Natural killer cell treated with Interleukin-12 subunit alpha and Interleukin-12 subunit beta and Interleukin-15 and Interleukin-18, amount 100 ng/mL, for 72 hours (primary cell): ENCODE results near the gene GGT1. TPM values are rescaled to one million over a fixed set of nuclear protein-coding genes. Genes with fewer than 3 reads are reported as not detected.
"Not testable (repeated sequence)": the region's sequence is repeated elsewhere in the genome, so short reads cannot be mapped to it uniquely, and the experiment has no call there.

Experiments
- ATAC-seq, 2 donors: fragments of 150-1000 bp; cut with Tn5 transposase in 1 of 2; sonication (Bioruptor Pico), chemical (Tn5 transposase) in 1 of 2; 2 replicates each; pipeline ENCODE4 v1.10.0; 2021
- DNase-seq: peaks from one replicate; pipeline ENCODE4 v3.0.0; 2022; ENCODE audit warnings: low spot score
- H3K27ac Mint-ChIP-seq, 2 donors: 1 replicate in 1 of 2; 2 replicates in 1 of 2; pipeline ENCODE4 v1.8.0; 2022; ENCODE audit warnings: mixed read lengths in 2 of 2, mild to moderate bottlenecking in 1 of 2, moderate library complexity in 1 of 2
- H3K27me3 Mint-ChIP-seq, 2 donors: 1 replicate in 1 of 2; 2 replicates in 1 of 2; pipeline ENCODE4 v1.8.0; 2022; ENCODE audit warnings: mixed read lengths in 2 of 2
- H3K36me3 Mint-ChIP-seq: one replicate; pipeline ENCODE4 v1.8.0; 2022; ENCODE audit warnings: mixed read lengths
- H3K4me1 Mint-ChIP-seq, 2 donors: 1 replicate in 1 of 2; 2 replicates in 1 of 2; pipeline ENCODE4 v1.8.0; 2022; ENCODE audit warnings: low read depth in 2 of 2, mixed read lengths in 2 of 2, mild to moderate bottlenecking in 1 of 2
- H3K4me3 Mint-ChIP-seq: one replicate; pipeline ENCODE4 v1.8.0; 2022; ENCODE audit warnings: mixed read lengths
- H3K9me3 Mint-ChIP-seq: 2 replicates; pipeline ENCODE4 v1.8.0; 2022; ENCODE audit warnings: mixed read lengths
- total RNA-seq, 2 donors: library from RNA; stranded (reverse); gene quantifications; one replicate each; pipeline ENCODE4 v1.2.3, GENCODE V29; 2022

The GGT1 gene
- total RNA-seq, 2 donors from 2014 or later, result 13.7 to 59.5 TPM

DNA sequence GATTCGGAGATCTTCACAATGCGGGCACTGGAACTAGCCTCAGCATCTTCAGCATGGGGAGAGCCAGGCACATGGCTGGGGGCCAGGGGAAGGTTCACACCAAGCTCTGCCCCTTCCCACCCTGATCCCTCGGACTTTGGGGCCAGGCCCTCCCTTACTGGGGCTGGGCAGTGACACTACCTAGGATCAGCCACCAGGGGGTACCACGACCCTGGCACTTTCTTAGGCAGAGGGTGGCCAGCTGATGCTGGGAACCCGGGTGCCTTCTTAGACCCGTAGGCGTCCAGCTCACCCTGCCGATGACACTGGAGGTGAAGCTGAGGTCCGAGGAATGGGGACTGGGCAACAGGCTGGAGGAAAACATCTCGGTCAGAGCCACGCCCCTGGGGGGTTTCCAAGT is 26.1 kb downstream of the GGT1 start:
- ATAC-seq, H3K4me1 Mint-ChIP-seq, H3K4me3 Mint-ChIP-seq, DNase-seq, H3K27ac Mint-ChIP-seq, H3K9me3 Mint-ChIP-seq, H3K27me3 Mint-ChIP-seq, H3K36me3 Mint-ChIP-seq: not testable (repeated sequence)

DNA sequence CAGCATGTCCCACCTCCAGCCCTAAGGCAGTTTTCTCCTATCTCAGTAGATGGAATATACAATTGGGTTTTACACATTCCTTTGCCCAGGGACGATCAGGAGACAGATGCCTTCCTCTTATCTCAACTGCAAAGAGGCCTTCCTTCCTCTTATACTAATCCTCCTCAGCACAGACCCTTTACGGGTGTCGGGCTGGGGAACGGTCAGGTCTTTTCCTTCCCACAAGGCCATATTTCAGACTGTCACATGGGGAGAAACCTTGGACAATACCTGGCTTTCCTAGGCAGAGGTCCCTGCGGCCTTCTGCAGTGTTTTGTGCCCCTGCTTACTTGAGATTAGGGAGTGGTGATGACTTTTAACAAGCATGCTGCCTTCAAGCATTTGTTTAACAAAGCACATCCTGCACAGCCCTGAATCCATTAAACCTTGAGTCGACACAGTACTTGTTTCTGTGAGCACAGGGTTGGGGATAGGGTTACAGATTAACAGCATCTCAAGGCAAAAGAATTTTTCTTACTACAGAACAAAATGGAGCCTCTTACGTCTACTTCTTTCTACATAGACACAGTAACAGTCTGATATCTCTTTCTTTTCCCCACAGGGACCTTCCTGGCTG is 27.9 kb downstream of the GGT1 start:
- H3K36me3 Mint-ChIP-seq, H3K4me1 Mint-ChIP-seq, H3K27me3 Mint-ChIP-seq, H3K4me3 Mint-ChIP-seq, DNase-seq, H3K9me3 Mint-ChIP-seq, ATAC-seq, H3K27ac Mint-ChIP-seq: not testable (repeated sequence)

DNA sequence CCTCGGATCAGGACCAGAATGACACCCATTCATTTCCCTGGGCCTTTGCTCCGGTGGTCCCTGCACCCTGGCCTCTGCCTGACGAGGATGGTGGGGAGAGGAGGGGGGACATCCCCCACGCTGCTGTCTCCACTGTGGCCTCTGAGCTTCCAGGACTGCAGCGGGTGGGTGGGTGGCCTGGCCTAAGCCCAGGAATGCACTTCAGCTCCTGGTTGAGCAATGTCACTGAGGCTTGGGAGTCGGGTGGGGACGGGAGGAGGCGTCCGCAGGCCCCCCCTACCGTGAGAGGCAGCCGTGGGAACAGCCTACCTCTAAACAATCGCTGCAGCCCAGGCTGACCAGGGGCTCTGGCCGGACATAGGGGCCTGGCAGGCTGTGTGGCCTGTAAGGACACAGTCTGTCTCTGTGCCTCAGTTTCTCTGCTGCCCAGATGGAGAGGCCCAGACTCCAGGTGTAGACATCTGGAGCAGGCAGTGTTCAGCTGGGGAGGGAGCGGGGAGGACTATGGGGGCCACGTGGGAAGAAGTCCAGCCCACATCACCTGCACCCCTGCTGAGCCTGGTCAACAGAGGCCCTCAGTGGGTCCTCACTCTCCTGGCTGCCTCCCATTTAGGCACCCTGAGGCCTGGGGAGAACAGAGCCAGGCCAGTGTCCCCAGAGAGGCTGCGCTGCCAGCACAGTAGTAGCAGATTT is 28.6 kb downstream of the GGT1 start:
- not testable (repeated sequence) for H3K27ac Mint-ChIP-seq

DNA sequence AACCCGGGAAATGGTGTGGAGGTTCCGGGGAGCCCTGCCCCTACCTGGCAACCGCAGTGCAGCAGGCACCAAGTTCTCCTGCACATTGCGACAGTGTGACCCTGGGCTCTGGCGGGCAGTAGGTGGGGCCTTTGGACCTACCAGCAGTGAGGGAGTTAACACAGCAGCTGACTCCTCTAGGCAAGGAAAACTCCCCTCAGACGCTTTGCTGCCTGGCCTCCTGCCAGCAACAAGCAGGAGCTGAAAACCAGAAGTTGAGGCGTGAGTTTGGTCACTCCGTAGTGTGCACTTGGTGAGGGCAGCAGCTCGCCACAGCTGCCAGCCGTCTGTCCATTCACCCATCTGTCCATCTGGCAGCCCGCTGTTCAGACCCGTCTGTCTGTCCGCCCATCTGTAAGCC is 29.6 kb downstream of the GGT1 start:
- H3K27ac Mint-ChIP-seq, DNase-seq, H3K27me3 Mint-ChIP-seq, H3K36me3 Mint-ChIP-seq, ATAC-seq, H3K9me3 Mint-ChIP-seq, H3K4me1 Mint-ChIP-seq, H3K4me3 Mint-ChIP-seq: not testable (repeated sequence)

More for the DNA sequence above, 28.6 kb downstream of the GGT1 start:
- not testable (repeated sequence) for H3K4me1 Mint-ChIP-seq, H3K4me3 Mint-ChIP-seq, H3K27me3 Mint-ChIP-seq, H3K9me3 Mint-ChIP-seq, DNase-seq, H3K36me3 Mint-ChIP-seq, ATAC-seq

DNA sequence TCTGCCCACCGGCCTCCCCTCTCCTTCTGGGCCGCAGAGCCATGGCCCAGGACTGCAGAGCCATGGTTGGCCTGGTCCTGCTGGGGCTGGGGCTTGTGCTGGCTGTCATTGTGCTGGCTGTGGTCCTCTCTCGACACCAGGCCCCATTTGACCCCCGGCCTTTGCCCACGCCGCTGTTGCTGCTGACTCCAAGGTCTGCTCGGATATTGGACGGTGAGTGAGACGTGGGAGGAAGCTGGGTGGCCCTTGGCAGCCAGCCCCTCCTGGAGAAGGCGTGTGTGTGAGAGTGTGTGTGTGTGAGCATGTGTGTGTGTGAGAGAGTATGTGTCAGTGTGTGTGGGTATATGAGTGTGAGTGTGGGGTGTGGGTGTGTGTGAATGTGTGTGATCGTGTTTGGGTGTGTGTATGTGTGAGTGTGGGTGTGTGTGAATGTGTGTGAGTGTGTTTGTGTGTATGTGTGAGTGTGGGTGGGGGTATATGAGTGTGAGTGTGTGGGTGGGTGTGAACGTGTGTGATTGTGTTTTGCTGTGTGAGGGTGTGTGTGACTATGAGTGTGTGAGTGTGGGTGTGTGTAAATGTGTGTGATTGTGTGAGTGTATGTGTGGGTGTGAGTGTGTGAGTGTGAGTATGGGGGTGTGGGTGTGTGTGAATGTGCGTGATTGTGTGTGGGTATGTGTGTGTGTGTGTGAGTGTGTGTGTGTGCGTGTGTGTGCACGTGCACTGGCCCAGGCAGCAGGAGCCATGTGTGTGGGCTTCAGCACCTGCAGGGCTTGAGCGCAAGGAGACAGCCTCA is 30.4 kb downstream of the GGT1 start:
- not testable (repeated sequence) for ATAC-seq, H3K4me1 Mint-ChIP-seq, H3K27ac Mint-ChIP-seq, H3K36me3 Mint-ChIP-seq, DNase-seq, H3K9me3 Mint-ChIP-seq, H3K27me3 Mint-ChIP-seq
- H3K4me3 Mint-ChIP-seq, result peak overlapping the region; percentile 6

DNA sequence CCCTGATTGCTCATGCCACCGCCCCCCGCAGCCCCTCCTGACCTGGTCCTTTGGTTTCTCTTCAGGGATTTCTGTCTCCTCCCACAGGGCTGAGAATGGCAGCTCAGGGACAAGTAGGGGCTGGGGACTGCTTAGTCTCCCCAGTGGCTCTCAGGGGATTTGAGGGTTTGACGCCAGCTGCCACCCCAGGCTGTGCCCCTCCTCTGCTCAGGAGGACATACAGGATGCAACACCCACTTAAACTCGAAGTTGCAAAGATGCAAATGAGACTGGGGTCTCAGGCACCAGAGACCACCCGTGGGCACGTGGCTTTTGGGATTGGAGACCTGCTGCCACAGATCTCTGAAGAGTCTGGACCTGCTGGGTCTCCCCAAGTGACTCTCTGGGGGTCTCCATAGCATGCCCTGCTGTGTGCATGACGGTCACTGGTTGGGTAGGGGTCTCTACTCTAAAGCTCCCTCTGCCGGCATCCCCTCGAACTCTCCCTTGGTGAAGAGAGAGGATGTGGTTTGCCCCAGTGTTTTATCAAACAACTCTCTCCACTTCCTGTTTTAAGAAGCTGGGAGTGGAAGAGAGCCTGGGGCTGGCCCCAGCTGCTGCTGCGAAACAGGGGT is 31.9 kb downstream of the GGT1 start:
- not testable (repeated sequence) for H3K9me3 Mint-ChIP-seq, ATAC-seq, H3K4me1 Mint-ChIP-seq, H3K27me3 Mint-ChIP-seq, H3K36me3 Mint-ChIP-seq, H3K27ac Mint-ChIP-seq, H3K4me3 Mint-ChIP-seq, DNase-seq

DNA sequence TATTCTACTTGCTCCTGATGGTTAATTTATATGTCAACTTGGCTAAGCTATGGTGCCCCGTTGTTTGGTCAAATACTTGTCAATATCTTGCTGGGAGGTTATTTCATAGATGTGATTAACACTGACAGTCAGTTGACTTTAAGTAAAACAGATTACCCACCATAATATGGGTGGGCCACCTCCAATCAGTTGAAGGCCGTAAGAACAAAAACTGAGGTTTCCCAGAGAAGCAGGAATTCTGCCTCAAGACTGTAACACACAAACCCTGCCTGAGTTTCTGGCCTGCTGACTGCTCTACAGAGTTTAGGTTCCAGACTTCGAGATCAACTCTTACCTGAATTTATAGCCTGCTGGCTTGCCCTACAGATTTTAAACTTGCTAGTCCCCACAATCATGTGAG is 33.5 kb downstream of the GGT1 start:
- H3K4me1 Mint-ChIP-seq, result peaks cover 8 to 13% of the 10 kb centered on the region in 2 donors
- H3K4me3 Mint-ChIP-seq, H3K36me3 Mint-ChIP-seq, DNase-seq, H3K27ac Mint-ChIP-seq, H3K9me3 Mint-ChIP-seq, H3K27me3 Mint-ChIP-seq, ATAC-seq: not testable (repeated sequence)

DNA sequence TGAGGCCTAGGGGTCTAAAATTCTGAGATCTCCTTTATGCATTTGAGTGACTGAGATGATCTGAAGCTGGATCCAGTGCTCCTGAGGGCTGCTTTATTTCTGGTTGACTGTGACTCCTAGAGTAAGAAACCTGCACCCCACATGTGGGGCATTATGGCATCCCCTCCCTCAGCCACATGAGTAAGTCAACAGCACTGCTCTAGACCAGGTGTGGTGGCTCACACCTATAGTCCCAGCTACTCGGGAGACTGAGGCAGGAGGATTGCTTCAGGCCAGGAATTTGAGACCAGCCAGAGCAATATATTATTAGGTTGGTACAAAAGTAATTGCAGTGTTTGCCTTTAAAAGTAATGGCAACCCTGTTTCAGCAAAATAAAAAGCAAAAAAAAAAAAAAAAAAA is 39.3 kb downstream of the GGT1 start:
- not testable (repeated sequence) for H3K9me3 Mint-ChIP-seq, H3K36me3 Mint-ChIP-seq, ATAC-seq, H3K4me1 Mint-ChIP-seq, H3K27me3 Mint-ChIP-seq, H3K4me3 Mint-ChIP-seq, DNase-seq, H3K27ac Mint-ChIP-seq

DNA sequence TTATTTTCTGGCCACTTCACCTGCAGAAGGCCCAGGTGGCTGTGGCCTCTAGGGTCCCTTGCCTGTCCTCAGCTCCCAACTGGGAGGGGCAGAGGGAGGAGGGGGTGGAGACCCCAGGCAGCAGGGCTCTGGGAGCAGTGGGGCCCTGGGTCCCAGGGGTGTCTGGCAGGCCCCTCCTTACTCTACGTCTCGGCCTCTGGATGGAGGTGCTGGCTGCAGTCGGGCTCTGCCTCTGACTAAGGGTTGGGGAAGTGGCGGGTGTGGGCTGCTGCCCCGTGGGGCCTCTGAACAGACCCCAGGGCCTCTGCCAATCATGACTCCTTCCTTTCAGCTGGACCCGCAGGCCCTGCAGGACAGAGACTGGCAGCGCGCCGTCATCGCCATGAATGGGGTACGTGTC is 41.4 kb downstream of the GGT1 start:
- ATAC-seq, H3K27me3 Mint-ChIP-seq, H3K27ac Mint-ChIP-seq, DNase-seq, H3K9me3 Mint-ChIP-seq, H3K4me3 Mint-ChIP-seq, H3K4me1 Mint-ChIP-seq, H3K36me3 Mint-ChIP-seq: not testable (repeated sequence)

DNA sequence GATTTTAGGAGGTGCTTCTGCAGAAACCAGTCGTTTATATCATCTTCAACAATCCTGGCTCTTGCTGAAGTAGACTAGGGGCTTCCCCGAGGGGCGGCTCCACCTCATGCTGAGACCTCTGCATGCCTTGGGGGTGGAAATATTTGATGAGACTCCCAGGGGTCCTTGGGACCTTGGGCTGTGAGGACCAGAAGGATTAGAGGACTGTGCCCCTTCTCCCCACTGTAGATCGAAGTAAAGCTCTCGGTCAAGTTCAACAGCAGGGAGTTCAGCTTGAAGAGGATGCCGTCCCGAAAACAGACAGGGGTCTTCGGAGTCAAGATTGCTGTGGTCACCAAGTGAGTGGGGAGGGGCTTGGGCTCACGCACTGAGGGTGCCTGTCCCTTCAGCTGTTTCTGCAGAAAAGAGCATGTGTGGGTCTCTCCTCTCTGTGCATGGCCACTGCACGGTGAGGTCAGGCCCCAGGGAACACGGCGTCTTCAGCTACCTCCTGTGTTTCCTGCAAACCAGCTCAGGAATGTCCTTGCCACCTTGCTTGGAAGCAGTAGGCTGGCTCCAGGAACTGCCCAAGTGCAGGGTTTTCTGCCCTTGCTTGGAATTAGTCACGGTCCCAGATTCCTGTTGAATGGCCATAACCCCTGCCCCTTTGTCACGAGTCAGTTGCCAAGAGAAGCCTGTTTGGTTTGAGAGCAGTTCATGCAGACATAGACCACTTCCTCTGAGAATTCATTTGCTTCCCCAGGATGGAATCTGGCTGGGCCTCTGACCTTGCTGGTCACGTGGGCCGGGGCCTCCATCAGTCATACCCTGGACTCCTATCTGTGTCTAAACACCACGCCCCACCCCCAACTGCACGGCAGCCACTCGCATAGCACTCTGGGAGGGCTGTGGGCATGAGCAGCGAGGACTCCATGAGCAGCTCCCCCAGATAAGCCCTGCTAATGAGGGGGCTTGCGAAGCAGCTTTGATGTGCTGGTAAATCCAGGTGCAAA is 42.7 kb downstream of the GGT1 start:
- not testable (repeated sequence) for H3K4me3 Mint-ChIP-seq, H3K27me3 Mint-ChIP-seq, H3K27ac Mint-ChIP-seq, DNase-seq, H3K36me3 Mint-ChIP-seq, H3K9me3 Mint-ChIP-seq, ATAC-seq, H3K4me1 Mint-ChIP-seq

DNA sequence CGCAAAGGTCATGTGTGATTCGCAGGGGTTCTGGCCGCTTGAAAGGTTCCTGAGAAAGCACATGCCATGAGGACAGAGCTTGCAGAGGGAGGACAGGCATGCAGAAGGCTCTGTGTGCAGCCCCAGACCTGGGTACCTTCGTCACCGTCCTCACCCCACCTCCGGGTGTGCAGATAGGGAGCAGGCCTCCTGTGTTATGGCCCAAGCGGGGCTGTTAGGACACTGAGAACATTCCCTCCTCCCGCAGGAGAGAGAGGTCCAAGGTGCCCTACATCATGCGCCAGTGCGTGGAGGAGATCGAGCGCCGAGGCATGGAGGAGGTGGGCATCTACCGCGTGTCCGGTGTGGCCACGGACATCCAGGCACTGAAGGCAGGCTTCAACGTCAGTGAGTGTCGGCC is 43.8 kb downstream of the GGT1 start:
- not testable (repeated sequence) for H3K27ac Mint-ChIP-seq, H3K4me3 Mint-ChIP-seq, H3K36me3 Mint-ChIP-seq, H3K9me3 Mint-ChIP-seq, DNase-seq, H3K4me1 Mint-ChIP-seq, ATAC-seq, H3K27me3 Mint-ChIP-seq

DNA sequence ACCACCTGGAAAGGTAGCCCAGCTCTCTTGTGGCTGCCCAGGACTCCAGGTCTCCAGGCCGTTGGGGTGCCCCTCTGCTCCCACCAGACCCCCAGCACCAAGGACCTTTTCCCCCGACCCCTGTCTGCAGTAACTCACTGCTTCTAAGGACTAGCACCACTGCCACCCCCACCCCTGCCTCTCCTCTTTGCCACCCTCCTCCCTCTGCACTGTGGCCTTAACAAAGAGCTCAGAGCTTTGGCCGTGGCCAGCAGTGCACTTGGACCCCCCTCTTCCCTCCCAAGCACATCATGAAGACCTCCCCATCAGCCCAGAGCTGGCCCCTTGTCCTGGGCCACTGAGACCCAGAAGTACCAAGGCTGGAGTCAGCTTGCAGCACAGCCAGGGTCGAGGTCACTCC is 46.4 kb downstream of the GGT1 start:
- not testable (repeated sequence) for H3K27ac Mint-ChIP-seq, H3K36me3 Mint-ChIP-seq, ATAC-seq, H3K4me1 Mint-ChIP-seq, H3K9me3 Mint-ChIP-seq, DNase-seq, H3K27me3 Mint-ChIP-seq, H3K4me3 Mint-ChIP-seq

DNA sequence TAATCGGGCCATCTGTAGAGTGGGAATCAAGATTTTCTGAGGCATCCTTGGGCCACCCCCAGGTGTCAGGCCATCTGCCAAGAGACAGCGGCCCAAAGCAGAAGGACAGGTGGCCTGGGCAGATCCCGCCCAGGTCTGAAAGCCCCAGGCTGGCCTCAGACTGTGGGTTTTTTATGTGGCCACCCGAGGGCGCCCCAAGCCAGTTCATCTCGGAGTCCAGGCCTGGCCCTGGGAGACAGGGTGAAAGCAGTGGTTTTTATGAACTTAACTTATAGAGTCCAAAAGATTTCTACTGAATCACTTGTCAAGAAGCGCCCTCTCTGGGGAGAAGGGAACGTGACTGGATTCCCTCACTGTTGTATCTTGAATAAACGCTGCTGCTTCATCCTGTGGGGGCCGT is 47.9 kb downstream of the GGT1 start:
- not testable (repeated sequence) for H3K27ac Mint-ChIP-seq, H3K4me3 Mint-ChIP-seq, H3K9me3 Mint-ChIP-seq, ATAC-seq, H3K27me3 Mint-ChIP-seq, H3K36me3 Mint-ChIP-seq, DNase-seq, H3K4me1 Mint-ChIP-seq
